Measurements from ENCODE around the gene RNF43. TPM values are rescaled to one million over a fixed set of nuclear protein-coding genes. Genes with fewer than 3 reads are reported as not detected.

Gene RNF43
- total RNA-seq, 1 donor from 2014 or later = not detected

- no peaks in the 10 kb centered on the region for H3K79me2 ChIP-seq (ENCODE audit: low read depth)
- no peak for DNase-seq (ENCODE audit: low spot score)
- no peak overlapping the region for H2AFZ ChIP-seq (replicated peaks)
- no peaks in the 10 kb centered on the region for H3K4me1 ChIP-seq
- Mint-ChIP-seq H3K27me3 (ENCODE audit: insufficient read depth, low read depth) (peaks cover 3% of the 10 kb centered on the region), H3K9me3 (no peaks in the 10 kb centered on the region), H3K4me3 (no peak overlapping the region), H3K36me3 (no peaks in the 10 kb centered on the region), H3K27ac (no peak overlapping the region), H3K4me1 (peaks cover 28% of the 10 kb centered on the region)
- no peak overlapping the region for H3K27ac ChIP-seq
- H3K4me3 ChIP-seq = no peak overlapping the region
- H3K9me3 ChIP-seq (ENCODE audit: low read depth) = no peaks in the 10 kb centered on the region
- no peaks in the 10 kb centered on the region for H4K20me1 ChIP-seq (ENCODE audit: low read depth)
- no peaks in the 10 kb centered on the region for H3F3A ChIP-seq (ENCODE audit: low read depth)
- no peaks in the 10 kb centered on the region for H3K27me3 ChIP-seq
- no peak overlapping the region for H3K9ac ChIP-seq
- no peaks in the 10 kb centered on the region for H3K36me3 ChIP-seq
- no peak for TF ChIP-seq EZH2phosphoT487 (IDR thresholded peaks at IDR 0.05)
- no peak for TF ChIP-seq CTCF (IDR thresholded peaks at IDR 0.05)
- TF ChIP-seq EZH2 (IDR thresholded peaks at IDR 0.05) = no peak
- no peak overlapping the region for H3K4me2 ChIP-seq
These were observed 37.9 kb downstream of the RNF43 start for GRCh38 chr17:58379511-58379824.

- no peak for DNase-seq (ENCODE audit: low spot score)
- Mint-ChIP-seq H3K9me3 (no peaks in the 10 kb centered on the region), H3K4me3 (no peak overlapping the region), H3K36me3 (no peaks in the 10 kb centered on the region), H3K27ac (no peak overlapping the region), H3K27me3 (ENCODE audit: insufficient read depth, low read depth) (peaks cover 3% of the 10 kb centered on the region), H3K4me1 (peaks cover 26% of the 10 kb centered on the region)
- H3K79me2 ChIP-seq (ENCODE audit: low read depth) = no peaks in the 10 kb centered on the region
- no peak overlapping the region for H3K4me3 ChIP-seq
- no peaks in the 10 kb centered on the region for H3K36me3 ChIP-seq
- H3K4me1 ChIP-seq = no peaks in the 10 kb centered on the region
- no peak overlapping the region for H3K4me2 ChIP-seq
- H3F3A ChIP-seq (ENCODE audit: low read depth) = no peaks in the 10 kb centered on the region
- no peaks in the 10 kb centered on the region for H3K9me3 ChIP-seq (ENCODE audit: low read depth)
- H3K27ac ChIP-seq = no peak overlapping the region
- H3K27me3 ChIP-seq = no peaks in the 10 kb centered on the region
- no peak overlapping the region for H2AFZ ChIP-seq (replicated peaks)
- no peak overlapping the region for H3K9ac ChIP-seq
- no peak for TF ChIP-seq EZH2phosphoT487 (IDR thresholded peaks at IDR 0.05)
- TF ChIP-seq EZH2 (IDR thresholded peaks at IDR 0.05) = no peak
- no peak for TF ChIP-seq CTCF (IDR thresholded peaks at IDR 0.05)
- H4K20me1 ChIP-seq (ENCODE audit: low read depth) = no peaks in the 10 kb centered on the region
These were observed 38.4 kb downstream of the RNF43 start for GRCh38 chr17:58378733-58379510.

GRCh38 chr17:58377661-58378060 is 39.7 kb downstream of the RNF43 start:
- Histone ChIP-seq H3F3A (ENCODE audit: low read depth) (no peaks in the 10 kb centered on the region), H4K20me1 (ENCODE audit: low read depth) (no peaks in the 10 kb centered on the region), H3K9me3 (ENCODE audit: low read depth) (no peaks in the 10 kb centered on the region), H3K27ac (no peak overlapping the region), H3K27me3 (no peaks in the 10 kb centered on the region), H3K79me2 (ENCODE audit: low read depth) (no peaks in the 10 kb centered on the region), H3K36me3 (no peaks in the 10 kb centered on the region), H3K9ac (no peak overlapping the region), H3K4me1 (no peaks in the 10 kb centered on the region), H3K4me2 (no peak overlapping the region), H2AFZ (replicated peaks) (no peak overlapping the region), H3K4me3 (no peak overlapping the region)
- TF ChIP-seq EZH2phosphoT487 (IDR thresholded peaks at IDR 0.05) (no peak), CTCF (IDR thresholded peaks at IDR 0.05) (no peak), EZH2 (IDR thresholded peaks at IDR 0.05) (no peak)
- Mint-ChIP-seq H3K9me3 (no peaks in the 10 kb centered on the region), H3K4me3 (no peak overlapping the region), H3K36me3 (no peaks in the 10 kb centered on the region), H3K27ac (no peak overlapping the region), H3K27me3 (ENCODE audit: insufficient read depth, low read depth) (peaks cover 3% of the 10 kb centered on the region), H3K4me1 (peaks cover 24% of the 10 kb centered on the region)
- no peak for DNase-seq (ENCODE audit: low spot score)

Measured in neural progenitor cell (in vitro differentiated cells).